Osteocyte (in vitro differentiated cells): ENCODE results near the gene SPDEF. TPM values are rescaled to one million over a fixed set of nuclear protein-coding genes. Genes with fewer than 3 reads are reported as not detected.

ENCODE experiments used
- DNase-seq: peaks from one replicate; pipeline ENCODE4 v3.0.0; 2021; ENCODE audit warnings: mixed read lengths; ENCODE audit not compliant: unreplicated experiment; ENCODE audit errors: extremely low spot score
- H3K27ac Mint-ChIP-seq: one replicate; pipeline ENCODE4 v1.8.0; 2021; ENCODE audit warnings: mild to moderate bottlenecking, mixed read lengths; ENCODE audit not compliant: unreplicated experiment
- H3K27me3 Mint-ChIP-seq: one replicate; pipeline ENCODE4 v1.8.0; 2021; ENCODE audit warnings: mixed read lengths; ENCODE audit not compliant: unreplicated experiment
- H3K36me3 Mint-ChIP-seq: one replicate; pipeline ENCODE4 v1.8.0; 2021; ENCODE audit warnings: mixed read lengths; ENCODE audit not compliant: unreplicated experiment
- H3K4me1 Mint-ChIP-seq: one replicate; pipeline ENCODE4 v1.8.0; 2021; ENCODE audit warnings: mixed read lengths; ENCODE audit not compliant: unreplicated experiment
- H3K4me3 Mint-ChIP-seq: one replicate; pipeline ENCODE4 v1.8.0; 2021; ENCODE audit warnings: mild to moderate bottlenecking, moderate library complexity, mixed read lengths; ENCODE audit not compliant: unreplicated experiment
- H3K9me3 Mint-ChIP-seq: one replicate; pipeline ENCODE4 v1.8.0; 2021; ENCODE audit warnings: mixed read lengths; ENCODE audit not compliant: unreplicated experiment
- CTCF ChIP-seq: fragments of 200-600 bp; sonication (generic); IDR thresholded peaks from 2 replicates; pipeline ENCODE4 v1.5.0; 2021; ENCODE audit warnings: antibody characterized with exemption, mild to moderate bottlenecking, moderate library complexity
- total RNA-seq: library from RNA; stranded (reverse); gene quantifications from 2 replicates; pipeline ENCODE4 v1.2.1, GENCODE V29; 2021

SPDEF gene
- total RNA-seq, 1 donor from 2014 or later = not detected

- Mint-ChIP-seq H3K27me3 (peaks cover 10% of the 10 kb centered on the region), H3K9me3 (no peaks in the 10 kb centered on the region), H3K36me3 (no peaks in the 10 kb centered on the region), H3K4me1 (no peaks in the 10 kb centered on the region), H3K4me3 (no peak overlapping the region), H3K27ac (no peak overlapping the region)
- no peak for DNase-seq
- no peak for TF ChIP-seq CTCF
These were observed 61.2 kb downstream of the SPDEF start for GRCh38 chr6:34494973-34495372.

- Mint-ChIP-seq H3K4me3 (no peak overlapping the region), H3K9me3 (no peaks in the 10 kb centered on the region), H3K36me3 (no peaks in the 10 kb centered on the region), H3K27ac (no peak overlapping the region), H3K4me1 (no peaks in the 10 kb centered on the region), H3K27me3 (peaks cover 10% of the 10 kb centered on the region)
- DNase-seq = no peak
- no peak for TF ChIP-seq CTCF
These were observed 62.8 kb downstream of the SPDEF start for GRCh38 chr6:34493344-34493743.

- TF ChIP-seq CTCF = no peak
- Mint-ChIP-seq H3K27ac (no peak overlapping the region), H3K9me3 (no peaks in the 10 kb centered on the region), H3K4me1 (no peaks in the 10 kb centered on the region), H3K36me3 (no peaks in the 10 kb centered on the region), H3K4me3 (no peak overlapping the region), H3K27me3 (peaks cover 7% of the 10 kb centered on the region)
- DNase-seq = no peak
These were observed 65.1 kb downstream of the SPDEF start for GRCh38 chr6:34491091-34491430.

- DNase-seq = no peak
- TF ChIP-seq CTCF = no peak
- Mint-ChIP-seq H3K9me3 (no peaks in the 10 kb centered on the region), H3K4me1 (no peaks in the 10 kb centered on the region), H3K36me3 (no peaks in the 10 kb centered on the region), H3K4me3 (no peak overlapping the region), H3K27ac (no peak overlapping the region), H3K27me3 (peaks cover 7% of the 10 kb centered on the region)
These were observed 65.6 kb downstream of the SPDEF start for GRCh38 chr6:34490390-34491090.

- TF ChIP-seq CTCF = no peak
- Mint-ChIP-seq H3K4me3 (no peak overlapping the region), H3K9me3 (no peaks in the 10 kb centered on the region), H3K27me3 (peaks cover 2% of the 10 kb centered on the region), H3K36me3 (no peaks in the 10 kb centered on the region), H3K4me1 (no peaks in the 10 kb centered on the region), H3K27ac (no peak overlapping the region)
- no peak for DNase-seq
These were observed 66.8 kb downstream of the SPDEF start for GRCh38 chr6:34489207-34489805.

Other genes starting within 250 kb of the SPDEF start
- gene NUDT3, start 163.7 kb downstream of the SPDEF start, total RNA-seq = 32.0 and 33.1 TPM in 2 replicates
- 996 and 1,026 TPM in 2 replicates for gene RPS10, start 130.3 kb downstream of the SPDEF start, total RNA-seq
- gene PACSIN1, start 90.3 kb downstream of the SPDEF start, total RNA-seq = not detected in 2 replicates
- 47.3 and 50.2 TPM in 2 replicates for gene ILRUN, start 140.4 kb upstream of the SPDEF start, total RNA-seq
- gene SNRPC, start 201.2 kb upstream of the SPDEF start, total RNA-seq = 85.2 and 88.6 TPM in 2 replicates
- 18.4 and 20.0 TPM in 2 replicates for gene BLTP3A, start 235.8 kb upstream of the SPDEF start, total RNA-seq